ENCODE data around the gene PPFIBP2. TPM values are rescaled to one million over a fixed set of nuclear protein-coding genes. Genes with fewer than 3 reads are reported as not detected.

PPFIBP2 gene
- total RNA-seq, 1 experiment from 2014 or later = 21.5 TPM

DNA sequence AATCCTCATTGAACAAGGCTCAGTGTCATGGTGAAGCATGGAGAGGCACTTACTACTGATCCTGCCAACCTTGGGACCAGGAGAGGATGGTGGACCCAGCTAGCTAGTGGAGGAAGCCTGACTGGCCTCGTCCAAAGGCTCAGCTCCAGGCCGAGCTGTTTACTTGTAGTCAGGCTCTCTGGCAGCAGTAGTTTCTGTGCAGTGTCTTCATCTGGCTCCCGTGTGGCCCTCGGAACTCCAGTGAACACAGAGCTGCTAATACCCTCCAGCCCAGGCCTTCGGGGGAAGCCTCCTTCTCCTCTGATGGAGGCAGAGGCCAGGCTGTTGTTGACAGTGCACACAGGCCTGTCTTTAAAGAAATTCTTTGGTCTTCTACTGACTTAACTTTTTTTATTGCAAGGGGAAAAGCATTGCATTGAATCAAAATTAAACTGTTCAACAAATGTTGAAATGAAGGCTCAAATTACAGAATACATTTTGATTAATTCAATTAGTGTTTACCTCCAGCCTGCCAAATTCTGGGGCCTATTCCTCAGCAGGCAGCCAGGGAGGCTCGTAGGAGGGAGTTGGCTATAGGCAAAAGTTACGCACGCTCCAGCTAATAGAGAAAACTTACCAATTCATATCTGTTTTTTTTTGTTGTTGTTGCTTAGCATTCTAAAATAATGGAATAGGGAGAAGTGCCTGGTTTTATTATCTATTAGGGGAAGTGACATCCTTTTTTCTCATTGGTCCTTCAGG is 18.8 kb downstream of the PPFIBP2 start:
- ATAC-seq (no peak), DNase-seq (ENCODE audit: low read depth, low spot score) (no peak)
- Histone ChIP-seq H3K9me3 (ENCODE audit: control insufficient read depth, insufficient read depth, low read depth, low read length) (no peaks in the 10 kb centered on the region), H3K36me3 (ENCODE audit: control insufficient read depth, insufficient read depth, low read length) (no peaks in the 10 kb centered on the region), H3K27ac (ENCODE audit: low read length) (no peak overlapping the region), H3K4me3 (ENCODE audit: low read depth in 2 of 2, low read length in 2 of 2) (no peak overlapping the region), H3K27me3 (ENCODE audit: control insufficient read depth, insufficient read depth, low read length) (no peaks in the 10 kb centered on the region), H3K4me1 (ENCODE audit: control insufficient read depth, insufficient read depth, low read length) (no peaks in the 10 kb centered on the region)
- BruUV-seq (replicated peaks) = no TSS peak
- no peak for TF ChIP-seq POLR2AphosphoS5 (IDR thresholded peaks at IDR 0.05; ENCODE audit: low read depth, low read length)
- TF ChIP-seq, protein P1, sequence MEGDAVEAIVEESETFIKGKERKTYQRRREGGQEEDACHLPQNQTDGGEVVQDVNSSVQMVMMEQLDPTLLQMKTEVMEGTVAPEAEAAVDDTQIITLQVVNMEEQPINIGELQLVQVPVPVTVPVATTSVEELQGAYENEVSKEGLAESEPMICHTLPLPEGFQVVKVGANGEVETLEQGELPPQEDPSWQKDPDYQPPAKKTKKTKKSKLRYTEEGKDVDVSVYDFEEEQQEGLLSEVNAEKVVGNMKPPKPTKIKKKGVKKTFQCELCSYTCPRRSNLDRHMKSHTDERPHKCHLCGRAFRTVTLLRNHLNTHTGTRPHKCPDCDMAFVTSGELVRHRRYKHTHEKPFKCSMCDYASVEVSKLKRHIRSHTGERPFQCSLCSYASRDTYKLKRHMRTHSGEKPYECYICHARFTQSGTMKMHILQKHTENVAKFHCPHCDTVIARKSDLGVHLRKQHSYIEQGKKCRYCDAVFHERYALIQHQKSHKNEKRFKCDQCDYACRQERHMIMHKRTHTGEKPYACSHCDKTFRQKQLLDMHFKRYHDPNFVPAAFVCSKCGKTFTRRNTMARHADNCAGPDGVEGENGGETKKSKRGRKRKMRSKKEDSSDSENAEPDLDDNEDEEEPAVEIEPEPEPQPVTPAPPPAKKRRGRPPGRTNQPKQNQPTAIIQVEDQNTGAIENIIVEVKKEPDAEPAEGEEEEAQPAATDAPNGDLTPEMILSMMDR (IDR thresholded peaks at IDR 0.05) = no peak
- TF ChIP-seq TCF7L2 (IDR thresholded peaks at IDR 0.05; ENCODE audit: low read depth, low read length) = no peak
- intact Hi-C loops (cut with micrococcal nuclease; ENCODE audit: unreplicated experiment) = no loop called here
- ChIA-PET POLR2A (no interaction called here), CTCF (no interaction called here)
- in situ Hi-C loops (cut with HindIII; ENCODE audit: low pct_unique_long_range_greater_than_20kb, low sequenced_read_pairs) = no loop called here

DNA sequence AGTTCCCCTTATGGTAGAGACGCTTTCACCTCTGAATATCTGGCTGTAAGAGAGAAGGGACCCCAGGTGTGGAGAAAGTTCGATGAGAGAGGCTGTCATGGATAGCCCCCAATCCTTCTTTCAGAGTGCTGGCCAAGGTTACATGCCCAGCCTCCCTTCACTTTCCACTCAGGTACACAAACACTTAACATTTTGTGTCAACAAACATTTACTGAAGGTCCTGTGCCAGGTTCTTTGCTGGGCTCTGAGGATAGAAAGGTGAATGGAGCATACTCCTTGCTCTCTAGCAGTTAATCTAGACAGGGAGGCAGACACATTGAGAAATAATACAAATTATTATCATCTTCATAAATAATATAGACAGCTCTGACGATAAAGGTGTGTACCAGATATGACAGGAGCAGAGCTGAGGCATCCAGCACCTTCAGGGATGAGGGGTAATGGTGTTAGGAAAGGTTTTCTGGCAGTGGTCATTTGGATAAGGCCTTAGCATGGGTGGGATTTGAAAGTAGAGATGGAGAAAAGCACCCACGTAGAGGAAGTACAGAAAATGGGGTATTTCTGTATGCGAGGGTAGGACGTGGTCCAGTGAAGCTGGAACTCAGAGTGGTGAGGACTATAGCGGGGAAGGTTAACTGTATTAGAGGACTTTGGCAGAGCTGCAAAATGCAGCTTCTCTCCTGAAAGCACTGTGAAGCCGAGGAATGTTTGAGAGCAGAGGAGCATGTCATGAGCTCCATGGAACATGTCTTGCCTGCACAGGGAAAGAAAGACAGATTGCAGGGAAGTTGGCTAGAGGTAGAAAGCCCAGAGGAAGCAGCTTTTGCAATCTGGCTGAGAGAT is 19.6 kb downstream of the PPFIBP2 start:
- DNase-seq (ENCODE audit: low read depth, low spot score) = no peak
- Histone ChIP-seq H3K27me3 (ENCODE audit: control insufficient read depth, insufficient read depth, low read length) (no peaks in the 10 kb centered on the region), H3K4me1 (ENCODE audit: control insufficient read depth, insufficient read depth, low read length) (no peaks in the 10 kb centered on the region), H3K27ac (ENCODE audit: low read length) (no peak overlapping the region), H3K4me3 (ENCODE audit: low read depth in 2 of 2, low read length in 2 of 2) (no peak overlapping the region), H3K36me3 (ENCODE audit: control insufficient read depth, insufficient read depth, low read length) (no peaks in the 10 kb centered on the region), H3K9me3 (ENCODE audit: control insufficient read depth, insufficient read depth, low read depth, low read length) (no peaks in the 10 kb centered on the region)
- no peak for ATAC-seq
- in situ Hi-C loops (cut with HindIII; ENCODE audit: low pct_unique_long_range_greater_than_20kb, low sequenced_read_pairs) (no loop called here), intact Hi-C loops (cut with micrococcal nuclease; ENCODE audit: unreplicated experiment) (no loop called here)
- CTCF ChIA-PET = interaction anchor here (0.5 to 0.6 kb wide), 2 partner anchors 74 to 730 kb away, joined by 7 to 11 read pairs; partner anchors contain the start of gene LMO1
- BruUV-seq (replicated peaks) = no TSS peak
- TF ChIP-seq TCF7L2 (IDR thresholded peaks at IDR 0.05; ENCODE audit: low read depth, low read length) (no peak), SIN3A (IDR thresholded peaks at IDR 0.05; ENCODE audit: borderline replicate concordance, insufficient read depth, low read depth, low read length) (no peak), POLR2AphosphoS5 (IDR thresholded peaks at IDR 0.05; ENCODE audit: low read depth, low read length) (no peak)
- TF ChIP-seq, protein P1 (IDR thresholded peaks at IDR 0.05) = no peak
- TF ChIP-seq, protein P2, sequence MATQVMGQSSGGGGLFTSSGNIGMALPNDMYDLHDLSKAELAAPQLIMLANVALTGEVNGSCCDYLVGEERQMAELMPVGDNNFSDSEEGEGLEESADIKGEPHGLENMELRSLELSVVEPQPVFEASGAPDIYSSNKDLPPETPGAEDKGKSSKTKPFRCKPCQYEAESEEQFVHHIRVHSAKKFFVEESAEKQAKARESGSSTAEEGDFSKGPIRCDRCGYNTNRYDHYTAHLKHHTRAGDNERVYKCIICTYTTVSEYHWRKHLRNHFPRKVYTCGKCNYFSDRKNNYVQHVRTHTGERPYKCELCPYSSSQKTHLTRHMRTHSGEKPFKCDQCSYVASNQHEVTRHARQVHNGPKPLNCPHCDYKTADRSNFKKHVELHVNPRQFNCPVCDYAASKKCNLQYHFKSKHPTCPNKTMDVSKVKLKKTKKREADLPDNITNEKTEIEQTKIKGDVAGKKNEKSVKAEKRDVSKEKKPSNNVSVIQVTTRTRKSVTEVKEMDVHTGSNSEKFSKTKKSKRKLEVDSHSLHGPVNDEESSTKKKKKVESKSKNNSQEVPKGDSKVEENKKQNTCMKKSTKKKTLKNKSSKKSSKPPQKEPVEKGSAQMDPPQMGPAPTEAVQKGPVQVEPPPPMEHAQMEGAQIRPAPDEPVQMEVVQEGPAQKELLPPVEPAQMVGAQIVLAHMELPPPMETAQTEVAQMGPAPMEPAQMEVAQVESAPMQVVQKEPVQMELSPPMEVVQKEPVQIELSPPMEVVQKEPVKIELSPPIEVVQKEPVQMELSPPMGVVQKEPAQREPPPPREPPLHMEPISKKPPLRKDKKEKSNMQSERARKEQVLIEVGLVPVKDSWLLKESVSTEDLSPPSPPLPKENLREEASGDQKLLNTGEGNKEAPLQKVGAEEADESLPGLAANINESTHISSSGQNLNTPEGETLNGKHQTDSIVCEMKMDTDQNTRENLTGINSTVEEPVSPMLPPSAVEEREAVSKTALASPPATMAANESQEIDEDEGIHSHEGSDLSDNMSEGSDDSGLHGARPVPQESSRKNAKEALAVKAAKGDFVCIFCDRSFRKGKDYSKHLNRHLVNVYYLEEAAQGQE (IDR thresholded peaks at IDR 0.05; ENCODE audit: insufficient read depth in 1 of 2, low read depth in 2 of 2, low read length in 1 of 2) = no peak
- POLR2A ChIA-PET = no interaction called here
